HG03432 (cell line): Measurements from ENCODE around the gene LYST.
A peak's percentile ranks its signal among the peaks of the same experiment; 100 is the strongest.
"Not testable (repeated sequence)": the region's sequence is repeated elsewhere in the genome, so short reads cannot be mapped to it uniquely, and the experiment has no call there.

Experiments
- ATAC-seq: cut with Tn5 transposase; IDR thresholded peaks from one replicate; pipeline ENCODE4 v1.9.1; 2021; ENCODE audit warnings: mild to moderate bottlenecking, moderate library complexity; ENCODE audit not compliant: unreplicated experiment

Gene LYST

GRCh38 chr1:235866205-235866912, at the start of gene LYST:
TSS of gene LYST (minus strand) at chr1:235866906. CDS start at chr1:235830417, 36,489 bp downstream.
- ATAC-seq, result peak; percentile 54

- ATAC-seq, result not testable (repeated sequence)
Measured at GRCh38 chr1:235915489-235915888, 48.8 kb upstream of the LYST start.

GRCh38 chr1:235913311-235913710, 46.6 kb upstream of the LYST start:
- ATAC-seq, result no peak

- ATAC-seq, result no peak
Measured at GRCh38 chr1:235911876-235912275, 45.2 kb upstream of the LYST start.

- no peak for ATAC-seq
Measured at GRCh38 chr1:235911300-235911662, 44.6 kb upstream of the LYST start.

- peak; percentile 78 for ATAC-seq
Measured at GRCh38 chr1:235910357-235911299, 43.9 kb upstream of the LYST start.

GRCh38 chr1:235908742-235909520, 42.2 kb upstream of the LYST start:
- no peak for ATAC-seq

- no peak for ATAC-seq
Measured at GRCh38 chr1:235907897-235908240, 41.2 kb upstream of the LYST start.

- no peak for ATAC-seq
Measured at GRCh38 chr1:235907187-235907896, 40.6 kb upstream of the LYST start.

GRCh38 chr1:235906436-235906835, 39.7 kb upstream of the LYST start:
- ATAC-seq, result no peak

GRCh38 chr1:235903809-235904208, 37.1 kb upstream of the LYST start:
- ATAC-seq, result not testable (repeated sequence)

- ATAC-seq, result no peak
Measured at GRCh38 chr1:235902677-235903542, 36.2 kb upstream of the LYST start.

GRCh38 chr1:235901461-235901860, 34.8 kb upstream of the LYST start:
- ATAC-seq, result no peak

GRCh38 chr1:235898126-235898525, 31.4 kb upstream of the LYST start:
- no peak for ATAC-seq

GRCh38 chr1:235893840-235894239, 27.1 kb upstream of the LYST start:
- no peak for ATAC-seq

- ATAC-seq, result no peak
Measured at GRCh38 chr1:235892734-235893413, 26.2 kb upstream of the LYST start.

GRCh38 chr1:235892202-235892601, 25.5 kb upstream of the LYST start:
- ATAC-seq, result peak; percentile 45

- peak; percentile 78 for ATAC-seq
Measured at GRCh38 chr1:235888119-235888643, 21.5 kb upstream of the LYST start.

GRCh38 chr1:235887676-235888075, 21.0 kb upstream of the LYST start:
- peak; percentile 7 for ATAC-seq
